Lower leg skin (tissue), 4 donors: ENCODE data around the gene MBOAT1. TPM values are rescaled to one million over a fixed set of nuclear protein-coding genes. Genes with fewer than 3 reads are reported as not detected.

ENCODE experiments used
- DNase-seq, 2 donors: peaks; one replicate each; pipeline ENCODE4 v3.0.0-alpha.2; 2019; ENCODE audit warnings: low spot score in 2 of 2
- H3K4me3 ChIP-seq: fragments of 200-600 bp; sonication (generic); 2 replicates; pipeline ENCODE4 v1.5.1; 2017; ENCODE audit warnings: mild to moderate bottlenecking, low read depth; ENCODE audit not compliant: poor library complexity, severe bottlenecking
- CTCF ChIP-seq, 3 donors: fragments of 450-650 bp; IDR thresholded peaks; one replicate each; pipeline ENCODE4 v1.5.1; 2016; ENCODE audit warnings: antibody characterized with exemption in 3 of 3, mild to moderate bottlenecking in 3 of 3, moderate library complexity in 2 of 3
- POLR2A ChIP-seq, 2 donors: fragments of 450-650 bp; IDR thresholded peaks; one replicate each; pipeline ENCODE4 v1.6.1; 2016 to 2017; ENCODE audit warnings: antibody characterized with exemption in 2 of 2, mild to moderate bottlenecking in 1 of 2, moderate library complexity in 1 of 2
- WGBS, 2 donors: methylation state at CpG; one replicate each; pipeline ENCODE4 v1.1.5; 2018; 5-methylcytosine and 5-hydroxymethylcytosine counted together
- intact Hi-C: fragments of 100-400 bp; cut with DNase I; formaldehyde crosslinking; loops from one replicate; pipeline ENCODE4 v1.15.0; 2023; ENCODE audit warnings: low total_unique reads
- total RNA-seq, 4 donors: library from RNA; depleted of rRNA; stranded (reverse); fragments of >200 nt; gene quantifications; one replicate each; pipeline ENCODE4 v1.1.0, GENCODE V29; 2016

The MBOAT1 gene
- total RNA-seq, 4 donors from 2014 or later, result 5.8 to 8.2 (median 6.6) TPM

GRCh38 chr6:20169786-20170185, 42.5 kb downstream of the MBOAT1 start:
- intact Hi-C loops, result no loop called here

GRCh38 chr6:20169119-20169557, 43.1 kb downstream of the MBOAT1 start:
- DNase-seq, result peak in 1 of 2 donors; percentile 50
- TF ChIP-seq POLR2A (IDR thresholded peaks at IDR 0.05) (no peak), CTCF (IDR thresholded peaks at IDR 0.05) (no peak)
- WGBS, 2 donors, result 62 to 76% methylated on average over 2 of the region's 2 CpGs
- intact Hi-C loops, result no loop called here
- H3K4me3 ChIP-seq, result no peak overlapping the region

More at GRCh38 chr6:20169786-20170185, 42.5 kb downstream of the MBOAT1 start:
- no peak overlapping the region for H3K4me3 ChIP-seq
- TF ChIP-seq POLR2A (IDR thresholded peaks at IDR 0.05), result no peak
- TF ChIP-seq CTCF (IDR thresholded peaks at IDR 0.05), result no peak
- 26 to 33% methylated on average over 2 of the region's 2 CpGs for WGBS, 2 donors
- no peak for DNase-seq

- H3K4me3 ChIP-seq, result no peak overlapping the region
- TF ChIP-seq CTCF (IDR thresholded peaks at IDR 0.05) (no peak), POLR2A (IDR thresholded peaks at IDR 0.05) (no peak)
- 38 to 48% methylated on average over 2 of the region's 2 CpGs for whole genome bisulfite sequencing, 2 donors
- intact Hi-C loops, result no loop called here
- DNase-seq, result no peak
These were observed 43.6 kb downstream of the MBOAT1 start for GRCh38 chr6:20168690-20169089.

DNA sequence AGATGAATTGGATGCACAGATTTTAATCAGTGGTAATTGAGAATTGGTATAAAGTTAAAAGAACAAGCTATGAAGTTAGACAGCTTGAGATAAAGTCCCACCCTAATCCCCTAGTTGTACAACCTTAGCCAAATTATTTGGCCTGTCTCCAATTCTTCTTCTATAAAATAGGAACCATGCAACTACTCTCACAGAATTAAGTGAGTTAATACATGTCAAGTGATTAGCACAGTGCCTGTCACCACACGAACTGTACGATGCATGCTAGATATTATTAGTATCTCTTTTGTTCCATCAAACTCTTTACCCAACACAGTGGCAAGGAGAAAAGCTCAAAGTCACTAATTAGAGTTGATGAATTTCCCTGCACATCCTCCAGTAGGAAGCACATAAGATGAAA, 44.7 kb downstream of the MBOAT1 start:
- H3K4me3 ChIP-seq, result no peak overlapping the region
- WGBS, 2 donors, result 43 to 55% methylated on average over 2 of the region's 2 CpGs
- intact Hi-C loops, result no loop called here
- TF ChIP-seq CTCF (IDR thresholded peaks at IDR 0.05) (no peak), POLR2A (IDR thresholded peaks at IDR 0.05) (no peak)
- DNase-seq, result no peak

DNA sequence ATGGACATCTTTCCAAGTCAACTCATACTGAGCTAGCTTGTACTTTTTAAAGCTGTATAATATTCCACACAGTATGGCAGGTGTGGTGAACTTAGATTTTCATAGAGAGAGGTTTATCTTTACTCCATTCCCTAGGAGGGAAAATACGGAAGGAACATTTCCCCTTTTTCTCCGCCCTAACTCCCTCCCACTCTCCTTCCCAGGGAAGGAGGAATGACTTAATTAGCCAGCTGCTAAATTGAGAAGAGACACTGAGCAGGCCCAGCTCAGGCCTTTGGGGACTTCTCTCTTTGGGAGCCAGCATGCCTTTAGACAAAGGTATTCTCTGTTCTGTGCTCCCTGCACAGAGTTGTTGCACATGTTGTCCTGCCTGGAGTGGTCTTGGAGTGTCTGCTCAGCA, 46.1 kb downstream of the MBOAT1 start:
- TF ChIP-seq CTCF (IDR thresholded peaks at IDR 0.05) (no peak), POLR2A (IDR thresholded peaks at IDR 0.05) (no peak)
- DNase-seq, result no peak
- intact Hi-C loops, result no loop called here
- WGBS, 2 donors, result 84 to 95% methylated on average over 2 of the region's 2 CpGs
- H3K4me3 ChIP-seq, result no peak overlapping the region

DNA sequence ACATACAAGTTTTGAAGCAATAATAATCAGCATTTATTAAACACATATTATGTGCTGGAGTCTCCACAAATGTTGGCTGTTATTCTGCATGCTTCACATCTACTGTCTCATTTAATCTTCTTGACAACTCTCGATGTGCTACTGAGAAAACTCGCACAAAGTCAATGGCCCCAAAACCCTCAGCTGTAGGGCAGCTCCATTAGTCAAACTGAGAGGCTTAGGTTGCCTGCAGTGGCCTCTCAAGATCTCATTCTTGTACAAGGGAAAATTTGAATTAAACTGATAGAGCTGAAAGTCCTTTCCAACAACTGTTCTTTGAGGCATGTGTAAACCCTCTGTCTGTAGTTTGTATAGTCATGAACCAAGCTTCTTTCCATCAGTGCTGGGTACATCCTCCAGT, 49.8 kb downstream of the MBOAT1 start:
- intact Hi-C loops, result no loop called here
- DNase-seq, result no peak
- H3K4me3 ChIP-seq, result no peak overlapping the region
- WGBS, 2 donors, result 76 to 96% methylated on average over 2 of the region's 2 CpGs
- TF ChIP-seq CTCF (IDR thresholded peaks at IDR 0.05) (no peak), POLR2A (IDR thresholded peaks at IDR 0.05) (no peak)
